K562 (cell line): ENCODE results near the gene ICAM3. TPM values are rescaled to one million over a fixed set of nuclear protein-coding genes. Genes with fewer than 3 reads are reported as not detected.

Experiments used
- CBX2 ChIP-seq: fragments of 200-600 bp; sonication (generic); IDR thresholded peaks from one replicate; pipeline ENCODE4 v1.6.1; 2012; ENCODE audit warnings: mild to moderate bottlenecking, low read length, inconsistent platforms; ENCODE audit not compliant: insufficient read depth, poor library complexity, severe bottlenecking
- ELK1 ChIP-seq: sonication (generic); formaldehyde crosslinking; IDR thresholded peaks from 2 replicates; pipeline ENCODE4 v1.8.1; 2022; ENCODE audit warnings: missing genetic modification reagents
- GATAD2A ChIP-seq: fragments of 450-650 bp; IDR thresholded peaks from 2 replicates; pipeline ENCODE4 v1.6.1; 2017
- GMEB1 ChIP-seq: fragments of 250-450 bp; sonication (Bioruptor Pico); IDR thresholded peaks from 2 replicates; pipeline ENCODE4 v1.4.0; 2020; ENCODE audit warnings: mild to moderate bottlenecking
- HBP1 ChIP-seq: fragments of 450-650 bp; formaldehyde crosslinking; IDR thresholded peaks from 2 replicates; pipeline ENCODE4 v1.4.0; 2022; ENCODE audit warnings: missing genetic modification characterization
- HNRNPLL ChIP-seq: fragments of 200-400 bp; formaldehyde crosslinking; IDR thresholded peaks from 2 replicates; pipeline ENCODE4 v1.6.1; 2017; ENCODE audit warnings: low read length, low read depth, mild to moderate bottlenecking; ENCODE audit not compliant: poor library complexity, severe bottlenecking
- IFI16 ChIP-seq: fragments of 250-450 bp; sonication (Bioruptor Pico); IDR thresholded peaks from 2 replicates; pipeline ENCODE4 v2.1.2; 2022; ENCODE audit warnings: mild to moderate bottlenecking, inconsistent platforms
- MBD2 ChIP-seq: sonication (generic); IDR thresholded peaks from 2 replicates; pipeline ENCODE4 v1.6.1; 2016; ENCODE audit warnings: low read depth, borderline replicate concordance
- MXI1 ChIP-seq: IDR thresholded peaks from 2 replicates; pipeline ENCODE4 v1.6.1; 2011; ENCODE audit warnings: low read depth, mild to moderate bottlenecking, improper control_type of control experiment, low read length
- NFRKB ChIP-seq: fragments of 450-650 bp; IDR thresholded peaks from 2 replicates; pipeline ENCODE4 v1.6.1; 2016; ENCODE audit warnings: low read depth
- NR2C1 ChIP-seq, 2 experiments: fragments of 450-650 bp; IDR thresholded peaks; 2 replicates each; pipeline ENCODE4 v1.6.1; 2017; ENCODE audit warnings: mild to moderate bottlenecking in 2 of 2, antibody characterized with exemption in 1 of 2, inconsistent platforms in 1 of 2, missing compliant biosample characterization in 1 of 2, missing genetic modification characterization in 1 of 2
- NR4A1 ChIP-seq, 2 experiments: fragments of 250-450 bp in 1 of 2; fragments of 450-650 bp in 1 of 2; sonication (Bioruptor Pico) in 1 of 2; IDR thresholded peaks; 2 replicates each; pipeline versions ENCODE4 v1.4.0 to v1.6.1; 2016 to 2020; ENCODE audit warnings: mild to moderate bottlenecking in 2 of 2, missing compliant biosample characterization in 1 of 2, missing genetic modification characterization in 1 of 2, moderate library complexity in 1 of 2
- POLR3G ChIP-seq: IDR thresholded peaks from 2 replicates; pipeline ENCODE4 v1.6.1; 2011; ENCODE audit not compliant: insufficient read length, insufficient replicate concordance; ENCODE audit errors: extremely low read depth
- PPARD ChIP-seq: fragments of 250-450 bp; sonication (Bioruptor Pico); IDR thresholded peaks from 2 replicates; pipeline ENCODE4 v1.8.0; 2022; ENCODE audit warnings: inconsistent platforms, mild to moderate bottlenecking, moderate library complexity
- ZNF184 ChIP-seq: sonication (generic); formaldehyde crosslinking; IDR thresholded peaks from 2 replicates; pipeline ENCODE4 v1.5.0; 2020; ENCODE audit warnings: missing genetic modification reagents
- polyA plus RNA-seq, 8 experiments: library from polyadenylated mRNA; depleted of rRNA in 4 of 8; stranded (reverse) in 5 of 8; unstranded in 3 of 8; fragments of >200 nt; fragmentation: Nextera tagmentation in 2 of 8; fragmentation: Illumina TruSeq in 1 of 8; extraction: Ambion mirVana in 2 of 8; extraction: Trizol in 1 of 8; gene quantifications; 2 replicates each; pipeline versions ENCODE4 v1.2.1 to v1.2.3, GENCODE V29; 2011 to 2014; ENCODE audit warnings: inconsistent platforms in 1 of 8, missing spikeins in 1 of 8
- total RNA-seq, 7 experiments: library from RNA; depleted of rRNA in 6 of 7; stranded (reverse); fragments of >200 nt in 6 of 7; fragmentation: Illumina TruSeq in 2 of 7; extraction: Trizol in 2 of 7; gene quantifications; 2 replicates each; pipeline versions ENCODE4 v1.2.1 to v1.2.3, GENCODE V29; 2011 to 2021; ENCODE audit warnings: low replicate concordance in 1 of 7
- TF ChIP-seq, protein P1 (sequence below): fragments of 250-450 bp; sonication (Bioruptor Pico); IDR thresholded peaks from 2 replicates; pipeline ENCODE4 v1.8.0; 2021; ENCODE audit warnings: mild to moderate bottlenecking, moderate library complexity
- TF ChIP-seq, protein P2 (sequence below): fragments of 250-450 bp; sonication (Bioruptor Pico); IDR thresholded peaks from 2 replicates; pipeline ENCODE4 v1.4.0; 2020
- TF ChIP-seq, protein P3 (sequence below): fragments of 250-450 bp; sonication (Bioruptor Pico); IDR thresholded peaks from 2 replicates; pipeline ENCODE4 v1.8.0; 2022; ENCODE audit warnings: inconsistent platforms

The ICAM3 gene
- total and polyA plus RNA-seq, 9 of the 15 experiments (the other 6 are each of a cell fraction or from before 2014, with no cell fraction given) = 6.5 to 39.5 (median 24.2) TPM

DNA sequence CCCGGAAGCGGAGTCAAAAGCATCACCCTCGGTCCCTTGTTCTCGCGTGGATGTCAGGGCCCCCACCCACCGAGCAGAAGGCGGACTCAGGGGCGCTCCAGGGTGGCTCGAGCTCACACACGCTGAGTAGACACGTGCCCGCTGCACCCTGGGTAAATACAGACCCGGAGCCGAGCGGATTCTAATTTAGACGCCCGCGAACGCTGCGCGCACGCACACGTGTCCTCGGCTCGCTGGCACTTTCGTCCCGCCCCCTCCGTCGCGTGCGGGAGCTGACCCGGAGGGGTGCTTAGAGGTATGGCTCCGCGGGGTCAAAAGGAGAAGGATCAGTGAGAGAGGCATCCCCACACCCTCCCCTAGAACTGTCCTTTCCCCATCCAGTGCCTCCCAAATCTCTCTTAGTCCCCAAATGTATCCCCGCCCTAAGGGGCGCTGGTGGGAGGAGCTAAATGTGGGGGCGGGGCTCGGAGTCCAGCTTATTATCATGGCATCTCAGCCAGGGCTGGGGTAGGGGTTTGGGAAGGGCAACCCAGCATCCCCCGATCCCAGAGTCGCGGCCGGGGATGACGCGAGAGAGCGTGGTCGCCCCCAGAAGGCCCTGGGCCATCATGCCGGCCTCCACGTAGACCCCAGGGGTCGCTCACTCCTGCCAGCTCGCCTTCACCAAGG lies 50.1 kb downstream of the ICAM3 start (continued):
- peak; percentile 37; the same call in 1 of the 2 replicates for TF ChIP-seq GMEB1 (CRISPR knock-in tag)
- peak; percentile 3; the same call in 1 of the 2 replicates for TF ChIP-seq HBP1 (CRISPR knock-in tag)
- TF ChIP-seq CBX2 = no peak
- TF ChIP-seq, protein P1, sequence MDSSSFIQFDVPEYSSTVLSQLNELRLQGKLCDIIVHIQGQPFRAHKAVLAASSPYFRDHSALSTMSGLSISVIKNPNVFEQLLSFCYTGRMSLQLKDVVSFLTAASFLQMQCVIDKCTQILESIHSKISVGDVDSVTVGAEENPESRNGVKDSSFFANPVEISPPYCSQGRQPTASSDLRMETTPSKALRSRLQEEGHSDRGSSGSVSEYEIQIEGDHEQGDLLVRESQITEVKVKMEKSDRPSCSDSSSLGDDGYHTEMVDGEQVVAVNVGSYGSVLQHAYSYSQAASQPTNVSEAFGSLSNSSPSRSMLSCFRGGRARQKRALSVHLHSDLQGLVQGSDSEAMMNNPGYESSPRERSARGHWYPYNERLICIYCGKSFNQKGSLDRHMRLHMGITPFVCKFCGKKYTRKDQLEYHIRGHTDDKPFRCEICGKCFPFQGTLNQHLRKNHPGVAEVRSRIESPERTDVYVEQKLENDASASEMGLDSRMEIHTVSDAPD (CRISPR knock-in tag) = no peak
- peak; percentile 75 for TF ChIP-seq NR2C1 (IDR thresholded peaks at IDR 0.05)
- peak; percentile 32; the same call in 1 of the 2 replicates for TF ChIP-seq NR2C1 (tag; IDR thresholded peaks at IDR 0.05)
- no peak for TF ChIP-seq ELK1 (CRISPR knock-in tag)
- TF ChIP-seq HNRNPLL = peak; percentile 24
- no peak for TF ChIP-seq ZNF184 (CRISPR knock-in tag)
- TF ChIP-seq NR4A1 (CRISPR knock-in tag; IDR thresholded peaks at IDR 0.05) = 0 out of 2 replicates have a peak, but pooled peaks have one; percentile 30
- TF ChIP-seq NR4A1 (tag; IDR thresholded peaks at IDR 0.05) = no peak
- TF ChIP-seq NFRKB = no peak
- peak; percentile 91 for TF ChIP-seq MXI1
- TF ChIP-seq GATAD2A = no peak
- TF ChIP-seq IFI16 = no peak
- TF ChIP-seq POLR3G = no peak
- no peak for TF ChIP-seq PPARD (CRISPR knock-in tag)
- TF ChIP-seq MBD2 = 0 out of 2 replicates have a peak, but pooled peaks have one; percentile 22
- TF ChIP-seq, protein P2, sequence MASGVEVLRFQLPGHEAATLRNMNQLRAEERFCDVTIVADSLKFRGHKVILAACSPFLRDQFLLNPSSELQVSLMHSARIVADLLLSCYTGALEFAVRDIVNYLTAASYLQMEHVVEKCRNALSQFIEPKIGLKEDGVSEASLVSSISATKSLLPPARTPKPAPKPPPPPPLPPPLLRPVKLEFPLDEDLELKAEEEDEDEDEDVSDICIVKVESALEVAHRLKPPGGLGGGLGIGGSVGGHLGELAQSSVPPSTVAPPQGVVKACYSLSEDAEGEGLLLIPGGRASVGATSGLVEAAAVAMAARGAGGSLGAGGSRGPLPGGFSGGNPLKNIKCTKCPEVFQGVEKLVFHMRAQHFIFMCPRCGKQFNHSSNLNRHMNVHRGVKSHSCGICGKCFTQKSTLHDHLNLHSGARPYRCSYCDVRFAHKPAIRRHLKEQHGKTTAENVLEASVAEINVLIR (CRISPR knock-in tag) = 0 out of 2 replicates have a peak, but pooled peaks have one; percentile 35
- TF ChIP-seq, protein P3, sequence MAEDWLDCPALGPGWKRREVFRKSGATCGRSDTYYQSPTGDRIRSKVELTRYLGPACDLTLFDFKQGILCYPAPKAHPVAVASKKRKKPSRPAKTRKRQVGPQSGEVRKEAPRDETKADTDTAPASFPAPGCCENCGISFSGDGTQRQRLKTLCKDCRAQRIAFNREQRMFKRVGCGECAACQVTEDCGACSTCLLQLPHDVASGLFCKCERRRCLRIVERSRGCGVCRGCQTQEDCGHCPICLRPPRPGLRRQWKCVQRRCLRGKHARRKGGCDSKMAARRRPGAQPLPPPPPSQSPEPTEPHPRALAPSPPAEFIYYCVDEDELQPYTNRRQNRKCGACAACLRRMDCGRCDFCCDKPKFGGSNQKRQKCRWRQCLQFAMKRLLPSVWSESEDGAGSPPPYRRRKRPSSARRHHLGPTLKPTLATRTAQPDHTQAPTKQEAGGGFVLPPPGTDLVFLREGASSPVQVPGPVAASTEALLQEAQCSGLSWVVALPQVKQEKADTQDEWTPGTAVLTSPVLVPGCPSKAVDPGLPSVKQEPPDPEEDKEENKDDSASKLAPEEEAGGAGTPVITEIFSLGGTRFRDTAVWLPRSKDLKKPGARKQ (CRISPR knock-in tag) = no peak
